ENCODE results near the gene SESN3.

GRCh38 chr11:95157824-95158223, 73.2 kb downstream of the SESN3 start:
- no peak for TF ChIP-seq ELK4 (IDR thresholded peaks at IDR 0.05; ENCODE audit: borderline replicate concordance, low read depth, low read length)
- TF ChIP-seq ZNF311 (tag by site-specific recombination; IDR thresholded peaks at IDR 0.05; ENCODE audit: borderline replicate concordance): no peak
- TF ChIP-seq ZNF560 (tag by site-specific recombination; IDR thresholded peaks at IDR 0.05; ENCODE audit: borderline replicate concordance): no peak
- no peak for TF ChIP-seq CTCF (tag by site-specific recombination; IDR thresholded peaks at IDR 0.05)
- TF ChIP-seq ZNF768 (tag by site-specific recombination; IDR thresholded peaks at IDR 0.05): no peak
- no peak for TF ChIP-seq ZNF670 (tag by site-specific recombination; IDR thresholded peaks at IDR 0.05; ENCODE audit: low read depth)
- no peak for TF ChIP-seq HOXD13 (CRISPR knock-in tag; IDR thresholded peaks at IDR 0.05; ENCODE audit: borderline replicate concordance)
- TF ChIP-seq ZNF677 (tag by site-specific recombination; IDR thresholded peaks at IDR 0.05): no peak
- no peak for TF ChIP-seq ZNF132 (tag by site-specific recombination; IDR thresholded peaks at IDR 0.05; ENCODE audit: borderline replicate concordance)
- no peak for TF ChIP-seq ZIC2 (tag by site-specific recombination; IDR thresholded peaks at IDR 0.05)

Data from HEK293 (cell line).